ENCODE measurements around the gene CCDC88B. TPM values are rescaled to one million over a fixed set of nuclear protein-coding genes. Genes with fewer than 3 reads are reported as not detected.

Gene CCDC88B
- total and polyA plus RNA-seq, 5 donors from 2014 or later = 7.4 to 144 (median 10.2) TPM

DNA sequence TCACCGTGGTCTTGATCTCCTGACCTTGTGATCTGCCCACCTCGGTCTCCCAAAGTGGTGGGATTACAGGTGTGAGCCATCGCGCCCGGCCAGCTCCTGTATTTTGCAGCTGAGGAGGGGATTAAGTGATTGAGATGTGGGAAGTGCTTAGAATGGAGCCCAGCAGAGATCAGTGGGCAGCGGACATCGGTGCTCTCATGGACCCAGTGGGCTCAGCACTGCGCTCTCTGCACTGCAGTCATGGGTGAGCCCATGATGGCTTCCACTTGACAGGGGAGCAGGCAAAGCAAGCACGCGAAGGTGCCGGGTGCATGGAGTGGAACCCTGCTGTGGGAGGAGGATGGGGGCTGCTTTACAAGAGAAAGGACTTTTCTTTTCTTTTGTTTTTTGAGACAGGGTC lies 9.1 kb upstream of the CCDC88B start:
- H3K4me3 Mint-ChIP-seq = no peak overlapping the region
- peaks cover 0 to 7% (median 6%) of the 10 kb centered on the region in 4 donors for H3K4me1 Mint-ChIP-seq
- Histone ChIP-seq H3K27ac (ENCODE audit: insufficient read depth, low read length, poor library complexity, severe bottlenecking) (no peak overlapping the region), H3K36me3 (ENCODE audit: control insufficient read depth, insufficient read depth, low read length) (peaks cover 6% of the 10 kb centered on the region), H3K4me3 (ENCODE audit: low read depth, low read length) (no peak overlapping the region), H3K4me1 (ENCODE audit: control insufficient read depth, insufficient read depth, low read length, poor library complexity, severe bottlenecking) (peaks cover 8% of the 10 kb centered on the region), H3K9me3 (ENCODE audit: control insufficient read depth in 2 of 2, low read length in 2 of 2) (no peaks in the 10 kb centered on the region), H3K27me3 (ENCODE audit: control insufficient read depth, insufficient read depth, low read length) (no peaks in the 10 kb centered on the region)
- H3K27ac Mint-ChIP-seq = peak overlapping the region in 1 of 3 donors; percentile 66
- DNase-seq = no peak
- no peaks in the 10 kb centered on the region for H3K9me3 Mint-ChIP-seq
- ATAC-seq (ENCODE audit: low read depth in 2 of 2) = no peak
- H3K36me3 Mint-ChIP-seq = no peaks in the 10 kb centered on the region
- H3K27me3 Mint-ChIP-seq = no peaks in the 10 kb centered on the region

DNA sequence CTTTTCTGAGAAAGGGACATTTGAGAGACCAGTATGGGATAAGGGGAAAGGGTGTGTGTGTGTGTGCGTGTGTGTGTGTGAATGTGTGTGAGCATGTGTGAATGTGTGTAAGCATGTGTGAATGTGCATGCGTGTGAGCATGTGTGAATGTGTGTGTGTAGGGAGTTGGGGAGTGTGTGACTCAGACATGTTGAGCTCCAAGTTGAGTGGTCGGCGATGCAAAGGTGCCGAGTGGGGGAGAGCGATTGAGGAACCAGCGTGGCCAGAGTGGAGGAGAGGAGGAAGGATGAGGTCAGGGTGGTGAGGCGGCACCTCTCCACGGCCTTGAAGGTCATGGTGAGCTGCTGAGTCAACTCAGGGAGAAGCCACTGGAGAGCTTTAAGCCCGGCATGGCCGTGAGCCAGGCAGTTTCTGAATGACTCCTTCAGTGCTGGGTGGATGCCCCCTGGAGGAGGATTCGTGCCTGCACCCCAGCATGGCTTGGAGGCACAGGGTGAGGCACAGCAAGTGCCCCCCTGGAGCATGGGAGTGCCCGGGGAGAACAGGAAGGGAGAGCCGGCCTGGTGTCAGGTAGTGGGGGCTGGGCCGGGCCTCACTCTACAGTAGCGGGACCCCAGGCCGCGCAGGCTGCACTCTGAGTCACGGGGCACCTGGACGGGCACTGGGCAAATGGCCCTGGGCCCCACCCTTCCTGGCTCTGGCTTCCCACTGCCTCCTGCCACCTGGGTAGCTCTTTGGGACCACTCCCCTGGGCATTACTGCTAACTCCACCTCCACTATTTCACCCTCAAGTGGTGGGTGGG lies 8.2 kb upstream of the CCDC88B start:
- peaks cover 0 to 7% (median 6%) of the 10 kb centered on the region in 4 donors for H3K4me1 Mint-ChIP-seq
- no peaks in the 10 kb centered on the region for H3K36me3 Mint-ChIP-seq
- no peaks in the 10 kb centered on the region for H3K27me3 Mint-ChIP-seq
- peak; percentile 42 to 82 (median 60) for DNase-seq
- H3K9me3 Mint-ChIP-seq = no peaks in the 10 kb centered on the region
- H3K4me3 Mint-ChIP-seq = peak overlapping the region in 2 of 4 donors; percentile 39 to 42
- H3K4me1 ChIP-seq (ENCODE audit: control insufficient read depth, insufficient read depth, low read length, poor library complexity, severe bottlenecking) = peaks cover 8% of the 10 kb centered on the region
- H3K4me3 ChIP-seq (ENCODE audit: low read depth, low read length) = no peak overlapping the region
- H3K9me3 ChIP-seq (ENCODE audit: control insufficient read depth in 2 of 2, low read length in 2 of 2) = no peaks in the 10 kb centered on the region
- H3K36me3 ChIP-seq (ENCODE audit: control insufficient read depth, insufficient read depth, low read length) = peaks cover 6% of the 10 kb centered on the region
- no peaks in the 10 kb centered on the region for H3K27me3 ChIP-seq (ENCODE audit: control insufficient read depth, insufficient read depth, low read length)
- peak; percentile 71 to 80 for ATAC-seq (ENCODE audit: low read depth in 2 of 2)
- H3K27ac Mint-ChIP-seq = peak overlapping the region in 2 of 3 donors; percentile 28 to 66
- no peak overlapping the region for H3K27ac ChIP-seq (ENCODE audit: insufficient read depth, low read length, poor library complexity, severe bottlenecking)

DNA sequence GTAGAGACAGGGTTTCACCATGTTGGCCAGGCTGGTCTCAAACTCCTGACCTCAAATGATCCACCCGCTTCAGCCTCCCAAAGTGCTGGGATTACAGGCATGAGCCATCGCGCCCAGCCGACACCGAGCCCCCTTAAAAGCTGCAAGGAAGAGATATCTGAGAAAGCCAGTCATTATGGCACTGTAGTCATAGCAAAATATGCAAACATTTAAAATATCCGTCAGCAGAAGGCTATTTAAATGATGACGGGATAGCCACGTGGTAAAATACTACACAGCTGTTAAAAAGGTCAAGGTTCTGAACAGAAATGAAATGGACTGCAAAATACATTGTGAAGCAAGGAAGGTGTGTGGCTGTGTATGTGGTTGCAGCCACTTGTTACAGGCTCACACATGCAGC lies 6.4 kb upstream of the CCDC88B start:
- Histone ChIP-seq H3K4me3 (ENCODE audit: low read depth, low read length) (no peak overlapping the region), H3K9me3 (ENCODE audit: control insufficient read depth in 2 of 2, low read length in 2 of 2) (no peaks in the 10 kb centered on the region), H3K27ac (ENCODE audit: insufficient read depth, low read length, poor library complexity, severe bottlenecking) (no peak overlapping the region), H3K36me3 (ENCODE audit: control insufficient read depth, insufficient read depth, low read length) (peaks cover 6% of the 10 kb centered on the region), H3K27me3 (ENCODE audit: control insufficient read depth, insufficient read depth, low read length) (no peaks in the 10 kb centered on the region), H3K4me1 (ENCODE audit: control insufficient read depth, insufficient read depth, low read length, poor library complexity, severe bottlenecking) (peaks cover 8% of the 10 kb centered on the region)
- Mint-ChIP-seq H3K4me3 (peak overlapping the region in 1 of 4 donors; percentile 68), H3K9me3 (no peaks in the 10 kb centered on the region), H3K27ac (peak overlapping the region in 1 of 3 donors; percentile 9), H3K4me1 (peaks cover 0 to 18% (median 14%) of the 10 kb centered on the region in 4 donors), H3K27me3 (no peaks in the 10 kb centered on the region), H3K36me3 (peaks cover 4% of the 10 kb centered on the region)
- ATAC-seq (ENCODE audit: low read depth in 2 of 2) (no peak), DNase-seq (no peak)

DNA sequence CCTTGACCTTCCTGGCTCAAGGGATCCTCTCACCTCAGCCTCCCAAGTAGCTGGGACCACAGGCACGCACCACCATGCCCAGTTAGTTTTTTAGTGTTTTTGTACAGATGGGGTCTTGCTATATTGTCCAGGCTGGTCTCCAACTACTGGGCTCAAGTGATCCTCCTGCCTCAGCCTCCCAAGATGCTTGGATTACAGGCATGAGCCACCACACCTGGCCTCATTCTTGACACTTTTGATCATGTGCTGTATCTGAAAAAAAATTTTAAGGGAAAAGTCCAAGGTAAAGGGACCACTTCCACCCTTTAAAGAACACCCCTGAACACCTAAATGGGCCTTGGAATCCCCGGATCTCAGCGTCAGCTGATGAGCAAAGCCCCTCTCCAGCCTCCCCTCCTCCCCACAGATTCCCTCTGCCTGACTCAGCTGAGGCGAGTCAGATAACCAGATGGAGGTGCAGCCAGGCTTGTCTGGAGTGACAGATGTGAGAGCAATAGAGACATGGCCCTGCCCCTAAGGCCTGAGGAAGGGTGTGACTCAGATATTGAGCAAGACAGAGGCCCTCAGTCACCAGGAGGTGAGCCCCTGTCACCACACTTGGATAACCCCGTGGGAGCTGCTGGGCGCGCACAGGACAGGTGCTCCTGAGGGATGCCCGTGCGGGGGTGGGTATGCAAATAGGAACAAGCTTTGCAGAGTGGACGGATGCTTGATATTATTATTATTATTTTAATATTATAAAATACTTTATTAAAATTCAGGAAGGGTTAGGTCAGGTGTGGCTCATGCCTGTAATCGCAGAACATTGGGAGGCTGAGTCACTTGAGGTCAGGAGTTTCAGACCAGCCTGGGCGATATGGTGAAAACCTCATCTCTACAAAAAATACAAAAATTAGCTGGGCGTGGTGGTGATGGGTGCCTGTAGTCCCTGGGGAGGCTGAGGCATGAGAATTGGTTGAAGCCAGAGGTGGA lies 5.0 kb upstream of the CCDC88B start:
- no peak overlapping the region for H3K27ac ChIP-seq (ENCODE audit: insufficient read depth, low read length, poor library complexity, severe bottlenecking)
- H3K27ac Mint-ChIP-seq = no peak overlapping the region

DNA sequence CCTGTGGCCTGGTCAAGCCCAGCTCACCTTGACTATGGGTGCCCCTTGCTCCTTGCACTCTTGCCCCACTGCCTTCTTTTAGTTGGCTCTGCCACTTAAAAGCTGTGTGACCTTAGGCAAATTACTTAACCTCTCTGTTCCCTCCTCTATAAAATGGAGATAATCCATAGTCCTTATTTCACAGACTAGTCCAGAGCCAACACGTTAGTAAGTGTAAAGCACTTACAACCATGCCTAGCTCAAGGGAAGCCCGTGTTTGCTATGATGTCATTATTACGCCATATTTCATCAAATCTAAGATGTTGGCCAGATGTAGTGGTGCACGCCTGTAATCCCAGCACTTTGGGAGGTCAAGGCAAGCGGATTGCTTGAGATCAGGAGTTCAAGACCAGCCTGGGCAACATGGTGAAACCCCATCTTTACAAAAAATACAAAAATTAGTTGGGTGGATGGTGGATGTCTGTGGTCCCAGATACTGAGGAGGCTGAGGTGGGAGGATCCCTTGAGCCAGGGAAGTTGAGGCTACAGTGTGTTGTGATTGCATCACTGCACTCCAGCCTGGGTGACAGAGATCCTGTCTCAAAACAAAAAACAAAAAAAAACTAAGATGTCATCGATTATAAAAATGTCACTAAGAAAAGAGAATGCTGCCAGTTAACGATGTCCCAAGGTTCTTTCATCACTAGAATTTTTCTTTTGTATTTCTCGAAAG lies 2.3 kb upstream of the CCDC88B start:
- DNase-seq = no peak
- H3K36me3 Mint-ChIP-seq = peaks cover 4% of the 10 kb centered on the region
- H3K4me1 Mint-ChIP-seq = peaks cover 0 to 50% (median 25%) of the 10 kb centered on the region in 4 donors
- H3K4me3 ChIP-seq (ENCODE audit: low read depth, low read length) = no peak overlapping the region
- H3K9me3 Mint-ChIP-seq = no peaks in the 10 kb centered on the region
- H3K27me3 Mint-ChIP-seq = no peaks in the 10 kb centered on the region
- H3K4me1 ChIP-seq (ENCODE audit: control insufficient read depth, insufficient read depth, low read length, poor library complexity, severe bottlenecking) = peaks cover 35% of the 10 kb centered on the region
- H3K27me3 ChIP-seq (ENCODE audit: control insufficient read depth, insufficient read depth, low read length) = no peaks in the 10 kb centered on the region
- peak overlapping the region; percentile 47 to 65 (median 51) for H3K4me3 Mint-ChIP-seq
- no peak for ATAC-seq (ENCODE audit: low read depth in 2 of 2)
- H3K27ac ChIP-seq (ENCODE audit: insufficient read depth, low read length, poor library complexity, severe bottlenecking) = no peak overlapping the region
- no peaks in the 10 kb centered on the region for H3K9me3 ChIP-seq (ENCODE audit: control insufficient read depth in 2 of 2, low read length in 2 of 2)
- H3K36me3 ChIP-seq (ENCODE audit: control insufficient read depth, insufficient read depth, low read length) = peaks cover 9% of the 10 kb centered on the region
- peak overlapping the region in 2 of 3 donors; percentile 46 to 95 for H3K27ac Mint-ChIP-seq

More for the DNA sequence above, 5.0 kb upstream of the CCDC88B start:
- Histone ChIP-seq H3K4me3 (ENCODE audit: low read depth, low read length) (no peak overlapping the region), H3K9me3 (ENCODE audit: control insufficient read depth in 2 of 2, low read length in 2 of 2) (no peaks in the 10 kb centered on the region), H3K36me3 (ENCODE audit: control insufficient read depth, insufficient read depth, low read length) (peaks cover 9% of the 10 kb centered on the region), H3K27me3 (ENCODE audit: control insufficient read depth, insufficient read depth, low read length) (no peaks in the 10 kb centered on the region), H3K4me1 (ENCODE audit: control insufficient read depth, insufficient read depth, low read length, poor library complexity, severe bottlenecking) (peaks cover 18% of the 10 kb centered on the region)
- peaks cover 4% of the 10 kb centered on the region for H3K36me3 Mint-ChIP-seq
- DNase-seq (peak in 1 of 3 donors; percentile 27), ATAC-seq (ENCODE audit: low read depth in 2 of 2) (peak in 1 of 2 donors; percentile 8)
- H3K4me3 Mint-ChIP-seq = no peak overlapping the region
- peaks cover 0 to 33% (median 24%) of the 10 kb centered on the region in 4 donors for H3K4me1 Mint-ChIP-seq
- no peaks in the 10 kb centered on the region for H3K27me3 Mint-ChIP-seq
- H3K9me3 Mint-ChIP-seq = no peaks in the 10 kb centered on the region

DNA sequence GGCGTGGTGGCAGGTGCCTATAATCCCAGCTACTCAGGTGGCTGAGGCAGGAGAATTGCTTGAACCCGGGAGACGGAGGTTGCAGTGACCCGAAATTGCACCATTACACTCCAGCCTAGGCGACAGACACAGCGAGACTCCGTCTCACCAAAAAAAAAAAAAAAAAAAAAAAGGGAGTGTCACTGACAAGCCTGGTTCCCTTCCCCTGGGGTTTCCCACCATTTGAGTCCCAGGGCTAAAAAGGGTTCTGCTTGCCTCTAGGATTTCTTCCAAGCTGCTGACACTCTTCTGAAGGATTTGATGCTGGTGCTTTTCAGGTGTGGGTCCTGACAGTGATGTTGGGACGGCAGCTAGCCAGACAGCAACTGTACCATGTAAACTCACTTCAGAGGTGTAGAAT lies 1.3 kb upstream of the CCDC88B start:
- H3K27ac Mint-ChIP-seq = peak overlapping the region; percentile 78 to 96 (median 95)
- H3K27ac ChIP-seq (ENCODE audit: insufficient read depth, low read length, poor library complexity, severe bottlenecking) = peak overlapping the region; percentile 92
- H3K4me1 Mint-ChIP-seq = peaks cover 0 to 52% (median 25%) of the 10 kb centered on the region in 4 donors
- no peaks in the 10 kb centered on the region for H3K9me3 ChIP-seq (ENCODE audit: control insufficient read depth in 2 of 2, low read length in 2 of 2)
- peak overlapping the region; percentile 80 to 95 (median 88) for H3K4me3 Mint-ChIP-seq
- peaks cover 36% of the 10 kb centered on the region for H3K4me1 ChIP-seq (ENCODE audit: control insufficient read depth, insufficient read depth, low read length, poor library complexity, severe bottlenecking)
- peaks cover 4% of the 10 kb centered on the region for H3K36me3 Mint-ChIP-seq
- peaks cover 14% of the 10 kb centered on the region for H3K36me3 ChIP-seq (ENCODE audit: control insufficient read depth, insufficient read depth, low read length)
- no peak overlapping the region for H3K4me3 ChIP-seq (ENCODE audit: low read depth, low read length)
- no peaks in the 10 kb centered on the region for H3K27me3 ChIP-seq (ENCODE audit: control insufficient read depth, insufficient read depth, low read length)
- H3K9me3 Mint-ChIP-seq = no peaks in the 10 kb centered on the region
- DNase-seq = no peak
- no peaks in the 10 kb centered on the region for H3K27me3 Mint-ChIP-seq
- no peak for ATAC-seq (ENCODE audit: low read depth in 2 of 2)

DNA sequence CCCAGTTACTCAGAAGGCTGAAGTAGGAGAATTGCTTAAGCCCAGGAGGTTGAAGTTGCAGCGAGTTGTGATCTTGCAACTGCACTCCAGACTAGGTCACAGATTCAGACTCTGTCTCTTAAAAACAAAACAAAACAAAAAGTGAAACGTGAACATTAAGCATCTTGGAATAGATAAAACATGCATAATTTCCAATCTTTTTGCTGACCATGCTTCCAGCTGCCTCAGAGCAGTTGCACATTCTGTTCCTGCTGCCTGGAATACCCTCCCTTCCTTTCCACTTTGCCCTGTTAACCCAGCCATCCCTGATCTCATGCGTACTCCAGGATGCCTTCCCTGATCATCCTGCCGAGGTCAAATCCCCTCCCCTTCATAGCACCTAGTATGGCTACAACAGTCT lies 718 bp upstream of the CCDC88B start:
- Histone ChIP-seq H3K27ac (ENCODE audit: insufficient read depth, low read length, poor library complexity, severe bottlenecking) (peak overlapping the region; percentile 92), H3K4me3 (ENCODE audit: low read depth, low read length) (peak overlapping the region; percentile 68), H3K36me3 (ENCODE audit: control insufficient read depth, insufficient read depth, low read length) (peaks cover 18% of the 10 kb centered on the region), H3K27me3 (ENCODE audit: control insufficient read depth, insufficient read depth, low read length) (no peaks in the 10 kb centered on the region), H3K9me3 (ENCODE audit: control insufficient read depth in 2 of 2, low read length in 2 of 2) (no peaks in the 10 kb centered on the region), H3K4me1 (ENCODE audit: control insufficient read depth, insufficient read depth, low read length, poor library complexity, severe bottlenecking) (peaks cover 36% of the 10 kb centered on the region)
- DNase-seq (peak in 1 of 3 donors; percentile 36), ATAC-seq (ENCODE audit: low read depth in 2 of 2) (no peak)
- Mint-ChIP-seq H3K36me3 (peaks cover 4% of the 10 kb centered on the region), H3K4me1 (peaks cover 0 to 52% (median 25%) of the 10 kb centered on the region in 4 donors), H3K4me3 (peak overlapping the region; percentile 80 to 95 (median 88)), H3K27me3 (no peaks in the 10 kb centered on the region), H3K9me3 (no peaks in the 10 kb centered on the region), H3K27ac (peak overlapping the region; percentile 95 to 97 (median 96))
